Measurements from ENCODE around the gene SPTBN1. TPM values are rescaled to one million over a fixed set of nuclear protein-coding genes. Genes with fewer than 3 reads are reported as not detected.
A peak's percentile ranks its signal among the peaks of the same experiment; 100 is the strongest.

SPTBN1 gene
- total RNA-seq, 1 donor from 2014 or later, result 70.3 TPM

- no peak overlapping the region for H3K4me3 Mint-ChIP-seq (ENCODE audit: low read depth)
- intact Hi-C loops (cut with micrococcal nuclease), result no loop called here
- H3K4me1 Mint-ChIP-seq (ENCODE audit: low read depth), result peaks cover 39% of the 10 kb centered on the region
- no peaks in the 10 kb centered on the region for H3K36me3 Mint-ChIP-seq (ENCODE audit: low read depth)
- H3K27ac Mint-ChIP-seq, result no peak overlapping the region
- no peaks in the 10 kb centered on the region for H3K27me3 Mint-ChIP-seq (ENCODE audit: low read depth)
- H3K9me3 Mint-ChIP-seq, result no peaks in the 10 kb centered on the region
- no peak for DNase-seq (ENCODE audit: low spot score)
These were observed 93.3 kb downstream of the SPTBN1 start for GRCh38 chr2:54549430-54549829.

- peaks cover 40% of the 10 kb centered on the region for H3K4me1 Mint-ChIP-seq (ENCODE audit: low read depth)
- intact Hi-C loops (cut with micrococcal nuclease), result no loop called here
- no peaks in the 10 kb centered on the region for H3K27me3 Mint-ChIP-seq (ENCODE audit: low read depth)
- H3K36me3 Mint-ChIP-seq (ENCODE audit: low read depth), result no peaks in the 10 kb centered on the region
- no peak overlapping the region for H3K27ac Mint-ChIP-seq
- no peak for DNase-seq (ENCODE audit: low spot score)
- no peak overlapping the region for H3K4me3 Mint-ChIP-seq (ENCODE audit: low read depth)
- H3K9me3 Mint-ChIP-seq, result no peaks in the 10 kb centered on the region
These were observed 93.9 kb downstream of the SPTBN1 start for GRCh38 chr2:54549917-54550518.

- no peaks in the 10 kb centered on the region for H3K9me3 Mint-ChIP-seq
- no peaks in the 10 kb centered on the region for H3K36me3 Mint-ChIP-seq (ENCODE audit: low read depth)
- H3K27ac Mint-ChIP-seq, result no peak overlapping the region
- H3K27me3 Mint-ChIP-seq (ENCODE audit: low read depth), result no peaks in the 10 kb centered on the region
- DNase-seq (ENCODE audit: low spot score), result no peak
- intact Hi-C loops (cut with micrococcal nuclease), result no loop called here
- no peak overlapping the region for H3K4me3 Mint-ChIP-seq (ENCODE audit: low read depth)
- peaks cover 44% of the 10 kb centered on the region for H3K4me1 Mint-ChIP-seq (ENCODE audit: low read depth)
These were observed 94.4 kb downstream of the SPTBN1 start for GRCh38 chr2:54550547-54550946.

- Mint-ChIP-seq H3K27me3 (ENCODE audit: low read depth) (no peaks in the 10 kb centered on the region), H3K36me3 (ENCODE audit: low read depth) (no peaks in the 10 kb centered on the region), H3K4me1 (ENCODE audit: low read depth) (peaks cover 43% of the 10 kb centered on the region), H3K9me3 (no peaks in the 10 kb centered on the region), H3K4me3 (ENCODE audit: low read depth) (no peak overlapping the region), H3K27ac (no peak overlapping the region)
- intact Hi-C loops (cut with micrococcal nuclease), result no loop called here
- DNase-seq (ENCODE audit: low spot score), result no peak
These were observed 95.1 kb downstream of the SPTBN1 start for GRCh38 chr2:54551123-54551756.

GRCh38 chr2:54553075-54553474 lies 96.9 kb downstream of the SPTBN1 start:
- H3K36me3 Mint-ChIP-seq (ENCODE audit: low read depth), result no peaks in the 10 kb centered on the region
- H3K27ac Mint-ChIP-seq, result no peak overlapping the region
- intact Hi-C loops (cut with micrococcal nuclease), result no loop called here
- no peak for DNase-seq (ENCODE audit: low spot score)
- no peaks in the 10 kb centered on the region for H3K9me3 Mint-ChIP-seq
- H3K27me3 Mint-ChIP-seq (ENCODE audit: low read depth), result no peaks in the 10 kb centered on the region
- no peak overlapping the region for H3K4me3 Mint-ChIP-seq (ENCODE audit: low read depth)
- peaks cover 47% of the 10 kb centered on the region for H3K4me1 Mint-ChIP-seq (ENCODE audit: low read depth)

GRCh38 chr2:54553775-54554174 lies 97.6 kb downstream of the SPTBN1 start:
- Mint-ChIP-seq H3K27me3 (ENCODE audit: low read depth) (no peaks in the 10 kb centered on the region), H3K27ac (no peak overlapping the region), H3K36me3 (ENCODE audit: low read depth) (no peaks in the 10 kb centered on the region), H3K9me3 (no peaks in the 10 kb centered on the region), H3K4me1 (ENCODE audit: low read depth) (peaks cover 43% of the 10 kb centered on the region), H3K4me3 (ENCODE audit: low read depth) (no peak overlapping the region)
- DNase-seq (ENCODE audit: low spot score), result no peak
- intact Hi-C loops (cut with micrococcal nuclease), result no loop called here

- intact Hi-C loops (cut with micrococcal nuclease), result loop anchor here (5.0 kb wide), 1 partner anchor 33 kb away; no protein-coding TSS in a partner anchor
- peaks cover 36% of the 10 kb centered on the region for H3K4me1 Mint-ChIP-seq (ENCODE audit: low read depth)
These were observed 99.3 kb downstream of the SPTBN1 start for GRCh38 chr2:54555318-54555837.

GRCh38 chr2:54556621-54557121 lies 100.5 kb downstream of the SPTBN1 start:
- Mint-ChIP-seq H3K9me3 (no peaks in the 10 kb centered on the region), H3K36me3 (ENCODE audit: low read depth) (peaks cover 8% of the 10 kb centered on the region), H3K4me3 (ENCODE audit: low read depth) (peak overlapping the region; percentile 75), H3K27me3 (ENCODE audit: low read depth) (no peaks in the 10 kb centered on the region), H3K4me1 (ENCODE audit: low read depth) (peaks cover 42% of the 10 kb centered on the region), H3K27ac (peak overlapping the region; percentile 60)
- intact Hi-C loops (cut with micrococcal nuclease), result loop anchor here (5.0 kb wide), 1 partner anchor 34 kb away; no protein-coding TSS in a partner anchor
- DNase-seq (ENCODE audit: low spot score), result no peak

More at GRCh38 chr2:54555318-54555837, 99.3 kb downstream of the SPTBN1 start:
- Mint-ChIP-seq H3K4me3 (ENCODE audit: low read depth) (no peak overlapping the region), H3K36me3 (ENCODE audit: low read depth) (peaks cover 6% of the 10 kb centered on the region), H3K27ac (no peak overlapping the region), H3K27me3 (ENCODE audit: low read depth) (no peaks in the 10 kb centered on the region), H3K9me3 (no peaks in the 10 kb centered on the region)
- DNase-seq (ENCODE audit: low spot score), result no peak

GRCh38 chr2:54557211-54557600 lies 101.1 kb downstream of the SPTBN1 start:
- peaks cover 8% of the 10 kb centered on the region for H3K36me3 Mint-ChIP-seq (ENCODE audit: low read depth)
- intact Hi-C loops (cut with micrococcal nuclease), result loop anchor here (5.0 kb wide), 1 partner anchor 35 kb away; no protein-coding TSS in a partner anchor

GRCh38 chr2:54557601-54558187 lies 101.6 kb downstream of the SPTBN1 start:
- H3K27me3 Mint-ChIP-seq (ENCODE audit: low read depth), result no peaks in the 10 kb centered on the region
- intact Hi-C loops (cut with micrococcal nuclease), result loop anchor here (2.0 to 5.0 kb wide), 3 partner anchors 27 to 39 kb away; no protein-coding TSS in a partner anchor
- peak overlapping the region; percentile 75 for H3K4me3 Mint-ChIP-seq (ENCODE audit: low read depth)
- H3K4me1 Mint-ChIP-seq (ENCODE audit: low read depth), result peaks cover 52% of the 10 kb centered on the region
- DNase-seq (ENCODE audit: low spot score), result peak; percentile 65
- peak overlapping the region; percentile 64 for H3K27ac Mint-ChIP-seq
- no peaks in the 10 kb centered on the region for H3K9me3 Mint-ChIP-seq
- H3K36me3 Mint-ChIP-seq (ENCODE audit: low read depth), result peaks cover 8% of the 10 kb centered on the region

More at GRCh38 chr2:54557211-54557600, 101.1 kb downstream of the SPTBN1 start:
- H3K27me3 Mint-ChIP-seq (ENCODE audit: low read depth), result no peaks in the 10 kb centered on the region
- peak overlapping the region; percentile 60 for H3K27ac Mint-ChIP-seq
- no peak for DNase-seq (ENCODE audit: low spot score)
- peaks cover 48% of the 10 kb centered on the region for H3K4me1 Mint-ChIP-seq (ENCODE audit: low read depth)
- peak overlapping the region; percentile 75 for H3K4me3 Mint-ChIP-seq (ENCODE audit: low read depth)
- no peaks in the 10 kb centered on the region for H3K9me3 Mint-ChIP-seq

- H3K27ac Mint-ChIP-seq, result peak overlapping the region; percentile 73
- peak; percentile 69 for DNase-seq (ENCODE audit: low spot score)
- H3K4me3 Mint-ChIP-seq (ENCODE audit: low read depth), result peak overlapping the region; percentile 90
- no peaks in the 10 kb centered on the region for H3K27me3 Mint-ChIP-seq (ENCODE audit: low read depth)
- peaks cover 51% of the 10 kb centered on the region for H3K4me1 Mint-ChIP-seq (ENCODE audit: low read depth)
- intact Hi-C loops (cut with micrococcal nuclease), result loop anchor here (2.0 to 5.0 kb wide), 3 partner anchors 28 to 38 kb away; no protein-coding TSS in a partner anchor
- H3K36me3 Mint-ChIP-seq (ENCODE audit: low read depth), result peaks cover 8% of the 10 kb centered on the region
- no peaks in the 10 kb centered on the region for H3K9me3 Mint-ChIP-seq
These were observed 102.3 kb downstream of the SPTBN1 start for GRCh38 chr2:54558188-54559005.

- H3K4me3 Mint-ChIP-seq (ENCODE audit: low read depth), result peak overlapping the region; percentile 90
- no peak for DNase-seq (ENCODE audit: low spot score)
- H3K4me1 Mint-ChIP-seq (ENCODE audit: low read depth), result peaks cover 49% of the 10 kb centered on the region
- no peaks in the 10 kb centered on the region for H3K9me3 Mint-ChIP-seq
- H3K27me3 Mint-ChIP-seq (ENCODE audit: low read depth), result no peaks in the 10 kb centered on the region
- peaks cover 12% of the 10 kb centered on the region for H3K36me3 Mint-ChIP-seq (ENCODE audit: low read depth)
- H3K27ac Mint-ChIP-seq, result peak overlapping the region; percentile 88
- intact Hi-C loops (cut with micrococcal nuclease), result loop anchor here (2.0 to 5.0 kb wide), 3 partner anchors 28 to 38 kb away; no protein-coding TSS in a partner anchor
These were observed 102.9 kb downstream of the SPTBN1 start for GRCh38 chr2:54559006-54559445.

Measured in activated T-helper 2 cell treated with anti-CD3 and anti-CD28 coated beads, Interferon-gamma antibody, Interleukin-2, Interleukin-4, amounts not matched to agents 10 μg/mL and 5 μg/mL and 100 μg/mL, durations not matched to agents 14 hours and 24 hours and 36 hours (primary cell).